ENCODE data around the gene DCLK1.

- TF ChIP-seq CTCF (IDR thresholded peaks at IDR 0.05) (no peak), POLR2A (IDR thresholded peaks at IDR 0.05) (no peak)
Observed at GRCh38 chr13:35917252-35917941, 213.8 kb downstream of the DCLK1 start.

Measured in adrenal gland (tissue), 5 donors.